GM19099 (cell line): Measurements from ENCODE around the gene SCN2A.

Experiments used
- POLR2A ChIP-seq: IDR thresholded peaks from 3 replicates; pipeline ENCODE4 v1.6.1; 2011; ENCODE audit warnings: low read depth; ENCODE audit not compliant: insufficient read length; ENCODE audit errors: extremely low read depth

SCN2A gene

GRCh38 chr2:165239230-165239629 lies at the start of gene SCN2A:
TSS of gene SCN2A (plus strand) at chr2:165239414. CDS start at chr2:165295824, 56,410 bp downstream.
- TF ChIP-seq POLR2A, result no peak

GRCh38 chr2:165191096-165191728 lies 48.0 kb upstream of the SCN2A start:
- no peak for TF ChIP-seq POLR2A

- TF ChIP-seq POLR2A, result no peak
Observed at GRCh38 chr2:165192729-165193128, 46.5 kb upstream of the SCN2A start.

- TF ChIP-seq POLR2A, result no peak
Observed at GRCh38 chr2:165193178-165193777, 45.9 kb upstream of the SCN2A start.

- TF ChIP-seq POLR2A, result no peak
Observed at GRCh38 chr2:165196411-165196810, 42.8 kb upstream of the SCN2A start.

GRCh38 chr2:165197346-165197745 lies 41.9 kb upstream of the SCN2A start:
- TF ChIP-seq POLR2A, result no peak

GRCh38 chr2:165198181-165198580 lies 41.0 kb upstream of the SCN2A start:
- TF ChIP-seq POLR2A, result no peak

- TF ChIP-seq POLR2A, result no peak
Observed at GRCh38 chr2:165202239-165202638, 37.0 kb upstream of the SCN2A start.

- TF ChIP-seq POLR2A, result no peak
Observed at GRCh38 chr2:165203689-165204559, 35.3 kb upstream of the SCN2A start, which contains the start of gene SCN3A. TSS of gene SCN3A (minus strand) at chr2:165204050. CDS start at chr2:165176394, 27,656 bp downstream.

- no peak for TF ChIP-seq POLR2A
Observed at GRCh38 chr2:165205865-165206264, 33.3 kb upstream of the SCN2A start.

GRCh38 chr2:165208094-165208493 lies 31.1 kb upstream of the SCN2A start:
- no peak for TF ChIP-seq POLR2A

GRCh38 chr2:165214093-165214492 lies 25.1 kb upstream of the SCN2A start:
- TF ChIP-seq POLR2A, result no peak

GRCh38 chr2:165219481-165219880 lies 19.7 kb upstream of the SCN2A start:
- TF ChIP-seq POLR2A, result no peak

- no peak for TF ChIP-seq POLR2A
Observed at GRCh38 chr2:165224941-165225340, 14.3 kb upstream of the SCN2A start.

- no peak for TF ChIP-seq POLR2A
Observed at GRCh38 chr2:165227571-165227970, 11.6 kb upstream of the SCN2A start.

- TF ChIP-seq POLR2A, result no peak
Observed at GRCh38 chr2:165237056-165237455, 2.2 kb upstream of the SCN2A start.
